ENCODE results near the gene TBP.
A peak's percentile ranks its signal among the peaks of the same experiment; 100 is the strongest.

TBP gene

DNA sequence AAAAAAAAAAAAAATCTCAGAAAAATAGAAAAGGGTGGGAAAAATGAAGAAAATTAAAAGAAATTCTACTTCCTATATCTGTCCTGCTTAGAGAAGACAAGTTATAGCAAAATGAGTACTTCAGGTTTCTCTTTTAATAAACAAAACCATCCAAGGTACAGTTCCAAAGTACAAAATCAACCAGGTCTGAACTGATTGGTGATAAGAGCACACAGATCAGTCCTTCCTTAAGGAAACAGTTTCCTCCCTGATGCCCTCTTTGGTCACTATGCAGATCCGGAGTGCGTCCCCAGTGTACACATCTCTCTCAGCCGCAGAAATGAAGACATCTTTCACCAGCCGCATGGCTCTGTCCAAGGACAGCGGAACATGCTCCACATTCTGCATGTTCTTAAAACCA, 19.2 kb upstream of the TBP start:
- no peak for DNase-seq (ENCODE audit: low read depth, low spot score)

GRCh38 chr6:170536671-170537070, 17.5 kb upstream of the TBP start:
- DNase-seq (ENCODE audit: low read depth, low spot score) = no peak

DNA sequence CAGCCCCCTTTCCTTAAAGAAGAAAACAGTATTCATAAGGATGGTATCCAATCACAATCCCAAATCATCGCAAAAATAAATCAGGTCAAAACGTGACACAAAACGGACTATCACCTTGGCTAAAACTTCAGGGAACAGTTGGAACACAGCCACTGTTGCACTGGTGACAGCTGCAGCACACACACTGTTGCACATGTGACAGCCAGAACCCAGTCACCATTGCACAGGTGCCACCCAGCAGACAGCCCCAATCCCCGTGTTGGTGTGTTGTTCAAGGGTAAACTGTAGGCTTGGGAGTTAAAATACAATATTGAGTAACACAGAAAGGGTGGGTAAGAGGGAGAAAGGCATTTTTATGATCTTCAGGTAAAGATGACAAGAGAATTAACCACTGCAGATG, 16.8 kb upstream of the TBP start:
- no peak for DNase-seq (ENCODE audit: low read depth, low spot score)

GRCh38 chr6:170542031-170542719, 12.0 kb upstream of the TBP start:
- no peak for DNase-seq (ENCODE audit: low read depth, low spot score)

- no peak for DNase-seq (ENCODE audit: low read depth, low spot score)
These were observed 8.8 kb upstream of the TBP start for GRCh38 chr6:170545405-170545804.

DNA sequence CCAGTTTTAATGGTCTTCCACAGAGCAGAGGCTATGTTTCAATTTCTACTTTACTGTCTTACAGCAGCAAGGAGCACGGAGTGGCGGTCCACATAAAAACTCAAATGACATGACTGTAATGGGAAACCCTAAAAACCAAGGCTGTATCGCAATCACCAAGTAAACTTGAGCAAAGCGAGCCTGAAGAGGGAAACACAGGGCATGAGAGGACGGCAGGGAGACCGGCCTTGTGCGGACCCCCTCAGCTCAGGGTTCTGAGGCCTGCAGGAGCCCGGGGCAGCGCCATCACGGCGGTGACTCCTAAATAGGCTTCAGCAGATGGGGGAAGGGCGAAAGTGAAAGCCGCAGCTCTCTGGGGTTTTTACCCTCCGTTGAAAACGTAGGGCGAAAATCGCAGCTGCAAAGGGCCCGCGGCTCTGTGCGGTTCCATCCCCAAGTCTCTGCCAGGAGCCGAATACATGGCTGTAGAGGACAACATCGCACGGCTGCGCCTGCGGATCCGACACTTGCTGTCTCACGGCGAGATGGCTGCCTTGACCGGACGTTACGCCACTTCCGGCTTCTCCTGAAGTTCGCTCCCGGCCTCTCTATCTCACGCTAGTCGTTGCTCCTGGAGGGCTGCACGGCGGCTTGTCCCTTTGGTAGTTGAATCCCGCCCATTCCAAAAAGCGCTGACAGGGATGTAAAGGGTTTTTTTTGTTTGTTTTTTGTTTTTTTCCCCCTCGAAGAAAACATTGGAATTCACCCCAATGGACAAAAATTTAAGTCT, 1.2 kb upstream of the TBP start, which contains the start of gene PSMB1:
PSMB1 (minus strand) TSS at position 543 of the 769 bp plus-strand sequence; CDS start at position 478, 65 bp downstream.
- peak; percentile 62 for DNase-seq (ENCODE audit: low read depth, low spot score)

- no peak for DNase-seq (ENCODE audit: low read depth, low spot score)
These were observed 596 bp upstream of the TBP start for GRCh38 chr6:170553534-170554012.

DNA sequence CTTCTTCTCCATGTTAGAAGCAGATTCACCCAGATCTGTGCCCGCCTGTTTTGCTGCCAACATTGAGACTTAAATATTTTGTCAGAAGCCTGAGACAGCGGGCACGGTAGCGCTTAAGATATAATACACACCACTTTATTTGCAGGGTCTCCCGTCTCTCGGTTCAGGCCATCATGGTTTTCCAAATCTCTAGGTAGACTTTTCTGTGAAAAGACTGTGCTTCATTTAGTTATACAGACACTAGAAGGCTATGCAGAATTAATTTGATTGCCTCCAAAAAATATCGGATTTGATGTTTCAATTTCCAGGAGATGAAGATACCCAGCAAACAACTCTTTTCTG, 598 bp downstream of the TBP start:
- DNase-seq (ENCODE audit: low read depth, low spot score) = no peak

DNA sequence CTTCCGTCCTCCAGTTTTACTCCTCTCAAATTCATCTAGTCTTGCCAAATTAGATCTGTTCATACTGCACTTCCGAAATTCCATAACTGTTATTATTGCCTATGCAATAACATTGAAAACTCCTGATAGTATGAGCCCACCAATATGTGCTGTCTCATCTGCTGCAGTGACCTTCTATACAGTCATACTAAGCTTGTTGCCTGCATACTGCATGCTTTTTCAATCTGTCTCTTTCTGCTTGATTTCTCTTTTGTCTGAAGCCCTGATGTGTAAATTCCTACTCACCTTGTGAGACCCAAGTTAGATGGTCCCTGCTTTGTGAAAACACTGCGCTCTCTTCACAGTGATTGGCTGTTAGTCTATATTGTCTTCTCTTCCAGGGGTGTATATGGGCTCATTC, 1.1 kb downstream of the TBP start:
- no peak for DNase-seq (ENCODE audit: low read depth, low spot score)

GRCh38 chr6:170561555-170561954, 7.4 kb downstream of the TBP start:
- DNase-seq (ENCODE audit: low read depth, low spot score) = no peak

GRCh38 chr6:170564936-170565530, 10.9 kb downstream of the TBP start:
- no peak for DNase-seq (ENCODE audit: low read depth, low spot score)

- no peak for DNase-seq (ENCODE audit: low read depth, low spot score)
These were observed 18.7 kb downstream of the TBP start for GRCh38 chr6:170572704-170573466.

DNA sequence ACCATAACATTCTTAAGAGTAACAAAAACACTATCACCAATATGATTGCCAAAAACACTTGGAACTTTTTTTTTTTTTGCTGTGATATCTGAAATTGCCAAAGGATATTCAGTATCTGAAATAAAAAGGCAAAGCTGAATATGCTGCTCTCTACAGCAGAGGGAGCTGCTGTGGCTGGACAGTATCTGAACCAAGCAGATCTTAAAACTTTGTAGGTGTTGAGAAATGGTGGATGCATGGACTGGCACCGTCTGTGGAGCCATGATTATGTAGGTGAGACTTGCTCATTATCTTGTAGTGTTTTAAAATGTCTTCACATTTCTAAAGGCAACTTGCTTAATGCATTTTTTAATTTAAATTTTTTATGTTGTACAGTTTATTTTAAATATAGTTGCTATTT, 21.1 kb downstream of the TBP start:
- DNase-seq (ENCODE audit: low read depth, low spot score) = no peak

DNA sequence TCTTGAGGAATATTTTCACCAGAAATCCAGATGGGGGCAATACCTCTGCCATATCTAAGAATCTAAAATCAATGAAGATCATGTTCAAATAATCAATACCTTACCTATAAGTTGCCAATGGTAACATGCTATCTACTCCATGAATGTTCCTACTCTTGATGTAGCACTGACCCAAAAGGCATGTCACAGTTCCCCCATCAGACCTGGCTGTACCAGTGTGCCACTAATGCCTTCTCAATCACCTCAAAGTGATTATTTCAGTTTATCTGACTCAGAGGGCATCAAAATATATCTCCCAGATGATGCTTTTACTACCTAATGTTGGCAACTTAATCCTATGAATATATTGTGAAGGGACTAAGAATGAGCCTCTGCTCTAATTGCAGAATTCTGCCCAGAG, 24.7 kb downstream of the TBP start:
- no peak for DNase-seq (ENCODE audit: low read depth, low spot score)

GRCh38 chr6:170583756-170584180, 29.6 kb downstream of the TBP start:
- no peak for DNase-seq (ENCODE audit: low read depth, low spot score)

DNA sequence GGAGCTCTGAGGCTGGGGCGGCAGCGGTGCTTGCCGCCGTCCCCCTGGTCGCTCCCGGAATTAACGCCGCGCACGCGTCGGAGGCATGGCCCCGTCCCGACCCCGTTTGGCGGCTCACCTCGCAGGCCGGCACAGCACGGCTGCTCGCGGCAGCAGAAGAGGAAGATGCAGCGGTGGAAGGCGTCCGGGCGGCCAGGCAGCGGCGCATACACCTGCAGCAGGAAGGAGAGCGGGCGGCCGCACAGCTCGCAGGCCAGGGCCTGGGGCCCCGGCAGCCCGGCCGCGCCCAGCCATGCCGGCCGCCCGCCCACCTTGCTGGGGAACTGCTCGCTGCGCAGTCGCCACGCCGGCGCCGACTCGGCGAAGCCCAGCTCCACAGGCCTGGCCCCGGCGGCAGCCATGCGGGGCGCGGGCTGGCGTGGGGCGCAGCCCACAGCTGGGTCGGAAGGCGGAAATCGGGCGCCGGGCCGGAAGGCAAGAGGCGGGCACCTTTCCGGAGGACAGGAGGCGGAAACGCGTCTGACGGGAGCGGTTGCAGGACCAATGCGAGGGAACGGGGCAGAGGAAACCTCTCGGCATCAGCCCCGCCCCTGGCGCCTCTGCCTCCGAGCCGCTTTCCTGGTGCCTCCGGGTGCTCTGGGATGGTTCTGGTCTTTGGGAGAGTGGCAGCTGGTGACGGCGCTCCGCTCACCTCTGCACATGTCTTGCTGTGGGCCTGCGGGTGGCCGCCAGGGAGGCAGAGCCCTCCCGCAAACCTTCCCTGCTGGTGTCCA, 30.2 kb downstream of the TBP start, which contains the start of gene PDCD2:
PDCD2 (minus strand) TSS at position 457 of the 773 bp plus-strand sequence; CDS start at position 401, 56 bp downstream.
- peak; percentile 87 for DNase-seq (ENCODE audit: low read depth, low spot score)

DNA sequence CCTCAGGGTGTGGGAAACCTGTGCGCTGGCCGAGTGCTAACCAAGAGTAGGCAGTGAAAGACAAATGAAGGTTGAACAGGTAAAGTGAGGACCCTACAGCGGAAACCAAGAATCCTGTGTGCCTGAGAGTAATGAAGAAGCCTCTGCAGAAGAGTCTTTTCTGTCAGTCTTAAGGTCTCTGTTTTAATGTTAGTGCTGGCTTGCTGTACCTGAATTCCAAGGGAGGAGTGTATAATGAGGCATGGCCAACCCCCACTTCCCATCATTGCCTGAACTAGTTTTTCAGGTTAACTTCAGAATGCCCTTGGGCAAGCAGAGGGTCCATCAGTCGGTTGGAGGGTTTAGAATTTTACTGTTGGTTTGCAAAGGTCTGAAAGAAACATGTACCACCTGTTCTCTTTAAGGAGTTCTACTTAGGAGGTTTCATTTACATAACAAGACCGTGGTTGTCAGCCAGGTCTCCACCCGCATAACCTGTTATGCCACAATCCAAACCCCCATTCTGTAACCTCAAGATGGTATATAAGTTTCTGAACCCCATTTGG, 30.9 kb downstream of the TBP start:
- no peak for DNase-seq (ENCODE audit: low read depth, low spot score)

- DNase-seq (ENCODE audit: low read depth, low spot score) = no peak
These were observed 36.6 kb downstream of the TBP start for GRCh38 chr6:170590725-170591124.

- no peak for DNase-seq (ENCODE audit: low read depth, low spot score)
These were observed 42.3 kb downstream of the TBP start for GRCh38 chr6:170596426-170596825.

GRCh38 chr6:170597278-170597677, 43.1 kb downstream of the TBP start:
- no peak for DNase-seq (ENCODE audit: low read depth, low spot score)
